Ovary (tissue), 9 donors: ENCODE data around the gene CD151. TPM values are rescaled to one million over a fixed set of nuclear protein-coding genes. Genes with fewer than 3 reads are reported as not detected.

Source experiments
- DNase-seq, 5 donors: peaks; one replicate each; pipeline ENCODE4 v3.0.0-alpha.2; 2019 to 2020
- H3K27ac ChIP-seq, 2 donors: fragments of 200-600 bp; one replicate each; pipeline versions ENCODE4 v1.5.1 to v1.8.0; 2019 to 2022
- H3K27me3 ChIP-seq: fragments of 200-600 bp; one replicate; pipeline ENCODE4 v1.8.0; 2022
- H3K36me3 ChIP-seq: fragments of 200-600 bp; sonication (generic); one replicate; pipeline ENCODE4 v1.5.1; 2019
- H3K4me1 ChIP-seq: one replicate; pipeline ENCODE4 v1.8.1; 2013; ENCODE audit warnings: mild to moderate bottlenecking, moderate library complexity; ENCODE audit not compliant: insufficient read depth
- H3K4me3 ChIP-seq: fragments of 200-600 bp; sonication (generic); one replicate; pipeline ENCODE4 v1.5.1; 2017
- H3K9me3 ChIP-seq, 2 donors: fragments of 200-600 bp in 1 of 2; sonication (generic) in 1 of 2; one replicate each; pipeline versions ENCODE4 v1.5.1 to v1.8.1; 2013 to 2019; ENCODE audit warnings: mild to moderate bottlenecking in 1 of 2, moderate library complexity in 1 of 2
- CTCF ChIP-seq, 3 donors: fragments of 450-650 bp in 2 of 3; fragments of 200-600 bp in 1 of 3; IDR thresholded peaks; one replicate each; pipeline versions ENCODE4 v1.5.1 to v1.8.0; 2016 to 2022; ENCODE audit warnings: antibody characterized with exemption in 3 of 3, mild to moderate bottlenecking in 1 of 3
- EP300 ChIP-seq: sonication (generic); formaldehyde crosslinking; IDR thresholded peaks from one replicate; pipeline ENCODE4 v1.6.1; 2017; ENCODE audit warnings: antibody characterized with exemption
- POLR2A ChIP-seq: fragments of 450-650 bp; IDR thresholded peaks from one replicate; pipeline ENCODE4 v1.6.1; 2017; ENCODE audit warnings: antibody characterized with exemption, mild to moderate bottlenecking, moderate library complexity
- WGBS, 3 donors: extraction: QIAGEN DNeasy Blood & Tissue Kit in 1 of 3; methylation state at CpG; one replicate each; pipeline versions ENCODE4 v1.1.5 to v1.1.7; 2013 to 2017; 5-methylcytosine and 5-hydroxymethylcytosine counted together
- intact Hi-C, 4 donors: fragments of 100-400 bp; cut with DNase I; formaldehyde crosslinking; loops; one replicate each; pipeline versions ENCODE4 v1.11.0 to v1.15.1; 2022 to 2023
- polyA plus RNA-seq, 2 donors: library from polyadenylated mRNA; stranded (reverse); fragments of 200-250 nt in 1 of 2; fragments of 350-450 nt in 1 of 2; fragmentation: Illumina TruSeq in 1 of 2; extraction: RNeasy Lipid Tissue Mini Kit (QIAGEN cat#74804) in 1 of 2; gene quantifications; one replicate each; pipeline ENCODE4 v1.2.3, GENCODE V29; 2013 to 2014
- total RNA-seq, 7 donors: library from RNA; depleted of rRNA in 2 of 7; stranded (reverse); fragments of >200 nt in 2 of 7; fragmentation: NEBNext Ultra II Directional in 3 of 7; extraction: Animal tissue kit (Norgen Biotek cat#: 25700) in 3 of 7; gene quantifications; one replicate each; pipeline versions ENCODE4 v1.1.0 to v1.2.4, GENCODE V29; 2016 to 2023
- donor health status: DM: no; HTN: no; CAD: no; lungs with moderate emphysema.
- donor health status: DM: no; HTN: no; CAD: no.
- donor health status: Bipolar disorder and iron deficiency.
- donor health status: DM: yes; HTN: yes; CAD: no.
- donor health status: DM: no; HTN: no; CAD: no.
- donor health status: DM: yes; HTN: yes; CAD: no.

CD151 gene
- total and polyA plus RNA-seq, 9 donors: 32.9 to 243 (median 168) TPM

GRCh38 chr11:809287-810039, 23.3 kb upstream of the CD151 start, which contains the start of gene RPLP2:
Gene RPLP2 (plus strand): TSS chr11:809967. CDS start chr11:810235, 268 bp downstream.
- Histone ChIP-seq H3K27me3 (no peaks in the 10 kb centered on the region), H3K4me1 (peaks cover 12% of the 10 kb centered on the region), H3K9me3 (no peaks in the 10 kb centered on the region), H3K36me3 (no peaks in the 10 kb centered on the region), H3K27ac (peak within 1 kb of the TSS; percentile 92 to 95), H3K4me3 (peak within 1 kb of the TSS; percentile 83)
- WGBS, 3 donors: 0 to 1% (median 0%) methylated on average over 65 to 81 of the region's 81 CpGs
- intact Hi-C loops: loop anchor here in 1 of 4 donors (5.0 kb wide), 1 partner anchor 33 kb away; the partner anchor contains the start of genes POLR2L and TSPAN4
- peak; percentile 97 for TF ChIP-seq POLR2A
- TF ChIP-seq EP300: peak; percentile 34
- peak in 2 of 3 donors; percentile 19 to 37 for TF ChIP-seq CTCF (IDR thresholded peaks at IDR 0.05)
- DNase-seq: peak; percentile 98 to 99 (median 99)

DNA sequence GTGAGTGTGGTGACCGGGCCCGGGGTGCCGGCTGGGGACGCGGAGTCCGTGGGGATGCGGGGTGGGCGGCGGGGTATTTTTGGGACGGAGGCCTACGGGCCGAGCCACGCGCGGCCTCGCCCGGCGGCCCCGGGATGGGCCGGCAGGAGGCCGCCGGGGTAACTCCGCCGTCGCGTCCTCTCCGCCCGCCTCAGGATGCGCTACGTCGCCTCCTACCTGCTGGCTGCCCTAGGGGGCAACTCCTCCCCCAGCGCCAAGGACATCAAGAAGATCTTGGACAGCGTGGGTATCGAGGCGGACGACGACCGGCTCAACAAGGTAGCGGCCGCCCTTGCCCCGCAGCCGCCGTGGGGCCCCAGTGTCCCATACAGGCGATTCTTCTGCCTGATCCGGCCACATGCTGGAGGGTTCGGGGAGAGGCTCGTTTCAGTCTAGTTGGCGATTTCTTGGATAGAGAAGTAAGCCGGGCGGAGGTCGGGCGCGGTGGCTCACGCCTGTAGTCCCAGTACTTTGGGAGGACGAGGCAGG, 22.6 kb upstream of the CD151 start:
- no peak for TF ChIP-seq CTCF (IDR thresholded peaks at IDR 0.05)
- no peak for DNase-seq
- intact Hi-C loops: no loop called here
- peak overlapping the region; percentile 92 to 95 for H3K27ac ChIP-seq
- 0% methylated on average over 45 to 55 of the region's 55 CpGs for WGBS, 3 donors
- no peaks in the 10 kb centered on the region for H3K36me3 ChIP-seq
- no peaks in the 10 kb centered on the region for H3K9me3 ChIP-seq
- H3K4me3 ChIP-seq: peak overlapping the region; percentile 83
- peaks cover 11% of the 10 kb centered on the region for H3K4me1 ChIP-seq
- no peaks in the 10 kb centered on the region for H3K27me3 ChIP-seq

- TF ChIP-seq EP300 (no peak), POLR2A (no peak), CTCF (IDR thresholded peaks at IDR 0.05) (no peak)
Observed at GRCh38 chr11:811446-812245, 21.1 kb upstream of the CD151 start.

GRCh38 chr11:812390-812789, 20.4 kb upstream of the CD151 start:
- Histone ChIP-seq H3K9me3 (no peaks in the 10 kb centered on the region), H3K36me3 (no peaks in the 10 kb centered on the region), H3K4me1 (peaks cover 10% of the 10 kb centered on the region), H3K4me3 (no peak overlapping the region), H3K27me3 (no peaks in the 10 kb centered on the region), H3K27ac (no peak overlapping the region)
- TF ChIP-seq CTCF (IDR thresholded peaks at IDR 0.05): no peak
- no peak for TF ChIP-seq EP300
- TF ChIP-seq POLR2A: no peak
- DNase-seq: no peak
- 68 to 86% (median 79%) methylated on average over 3 of the region's 3 CpGs for WGBS, 3 donors
- intact Hi-C loops: no loop called here

More at GRCh38 chr11:811446-812245, 21.1 kb upstream of the CD151 start:
- H3K27ac ChIP-seq: no peak overlapping the region
- no peaks in the 10 kb centered on the region for H3K9me3 ChIP-seq
- no peak overlapping the region for H3K4me3 ChIP-seq
- no peaks in the 10 kb centered on the region for H3K36me3 ChIP-seq
- WGBS, 3 donors: 61 to 70% (median 65%) methylated on average over 14 of the region's 14 CpGs
- no peak for DNase-seq
- H3K27me3 ChIP-seq: no peaks in the 10 kb centered on the region
- peaks cover 10% of the 10 kb centered on the region for H3K4me1 ChIP-seq
- intact Hi-C loops: no loop called here
